K562 (cell line): Measurements from ENCODE around the gene IL6R. TPM values are rescaled to one million over a fixed set of nuclear protein-coding genes. Genes with fewer than 3 reads are reported as not detected.

ENCODE experiments used
- ADNP ChIP-seq: fragments of 200-800 bp; sonication (Bioruptor generic); IDR thresholded peaks from 2 replicates; pipeline ENCODE4 v1.6.1; 2016; ENCODE audit warnings: missing genetic modification characterization, missing compliant biosample characterization
- ELF2 ChIP-seq: fragments of 250-450 bp; sonication (Bioruptor Pico); IDR thresholded peaks from 2 replicates; pipeline ENCODE4 v1.5.0; 2021; ENCODE audit warnings: mild to moderate bottlenecking
- ELF4 ChIP-seq: fragments of 450-650 bp; formaldehyde crosslinking; IDR thresholded peaks from 2 replicates; pipeline ENCODE4 v1.4.0; 2022; ENCODE audit warnings: missing genetic modification characterization
- EP400 ChIP-seq: fragments of 450-650 bp; IDR thresholded peaks from 2 replicates; pipeline ENCODE4 v1.6.1; 2017; ENCODE audit warnings: antibody characterized with exemption, mild to moderate bottlenecking, moderate library complexity
- ETV5 ChIP-seq: sonication (generic); formaldehyde crosslinking; IDR thresholded peaks from 2 replicates; pipeline ENCODE4 v1.4.0; 2020; ENCODE audit warnings: low read depth, mild to moderate bottlenecking, missing genetic modification reagents
- FOS ChIP-seq: IDR thresholded peaks from 3 replicates; pipeline ENCODE4 v1.6.1; 2011; ENCODE audit not compliant: insufficient read length; ENCODE audit errors: extremely low read depth
- HMGXB4 ChIP-seq: sonication (generic); formaldehyde crosslinking; IDR thresholded peaks from 2 replicates; pipeline ENCODE4 v1.8.1; 2023; ENCODE audit warnings: mild to moderate bottlenecking, missing genetic modification reagents
- HNRNPH1 ChIP-seq: fragments of 200-400 bp; formaldehyde crosslinking; optimal IDR thresholded peaks from 2 replicates; pipeline ENCODE3; 2017; ENCODE audit warnings: low read depth, mild to moderate bottlenecking, low read length, moderate library complexity
- MTA2 ChIP-seq: fragments of 450-650 bp; IDR thresholded peaks from 2 replicates; pipeline ENCODE4 v1.6.1; 2016; ENCODE audit warnings: low read depth
- NR2C1 ChIP-seq, 2 experiments: fragments of 450-650 bp; IDR thresholded peaks; 2 replicates each; pipeline ENCODE4 v1.6.1; 2017; ENCODE audit warnings: mild to moderate bottlenecking in 2 of 2, antibody characterized with exemption in 1 of 2, inconsistent platforms in 1 of 2, missing compliant biosample characterization in 1 of 2, missing genetic modification characterization in 1 of 2
- PCBP1 ChIP-seq: fragments of 200-400 bp; formaldehyde crosslinking; IDR thresholded peaks from 2 replicates; pipeline ENCODE4 v1.6.1; 2018; ENCODE audit warnings: mild to moderate bottlenecking, low read depth, low read length; ENCODE audit not compliant: poor library complexity, severe bottlenecking
- POLR2A ChIP-seq: fragments of 450-650 bp; conservative IDR thresholded peaks from 2 replicates; pipeline ENCODE4 v1.6.1; 2016
- RCOR1 ChIP-seq, 2 experiments: IDR thresholded peaks; 2 replicates each; pipeline ENCODE4 v1.6.1; 2012; ENCODE audit warnings: low read depth in 2 of 2, low read length in 2 of 2, borderline replicate concordance in 1 of 2, improper control_type of control experiment in 1 of 2
- SIRT6 ChIP-seq: IDR thresholded peaks from one replicate; pipeline ENCODE4 v1.6.1; 2012; ENCODE audit warnings: low read depth, mild to moderate bottlenecking, control low read depth, inconsistent platforms, low read length, moderate library complexity
- THRAP3 ChIP-seq: fragments of 450-650 bp; IDR thresholded peaks from 2 replicates; pipeline ENCODE4 v1.6.1; 2016; ENCODE audit warnings: mild to moderate bottlenecking, inconsistent platforms, borderline replicate concordance
- TOE1 ChIP-seq, 2 experiments: fragments of 450-650 bp in 1 of 2; sonication (generic) in 1 of 2; formaldehyde crosslinking in 1 of 2; IDR thresholded peaks; 2 replicates each; pipeline versions ENCODE4 v1.7.1 to v1.8.0; 2016 to 2022; ENCODE audit warnings: borderline replicate concordance in 2 of 2, mild to moderate bottlenecking in 2 of 2, antibody characterized with exemption in 1 of 2, inconsistent platforms in 1 of 2, low read depth in 1 of 2, missing genetic modification reagents in 1 of 2, moderate library complexity in 1 of 2
- XRCC5 ChIP-seq: fragments of 200-400 bp; formaldehyde crosslinking; IDR thresholded peaks from 2 replicates; pipeline ENCODE4 v1.6.1; 2017; ENCODE audit warnings: low read depth, mild to moderate bottlenecking, low read length
- ZBTB1 ChIP-seq: sonication (generic); formaldehyde crosslinking; IDR thresholded peaks from 2 replicates; pipeline ENCODE4 v1.8.1; 2023; ENCODE audit warnings: missing genetic modification reagents, low read depth, mild to moderate bottlenecking, borderline replicate concordance
- ZBTB9 ChIP-seq: fragments of 450-650 bp; formaldehyde crosslinking; IDR thresholded peaks from 2 replicates; pipeline ENCODE4 v1.4.0; 2020; ENCODE audit warnings: mild to moderate bottlenecking, moderate library complexity
- ZFP1 ChIP-seq: fragments of 450-650 bp; formaldehyde crosslinking; IDR thresholded peaks from 2 replicates; pipeline ENCODE4 v1.4.0; 2020; ENCODE audit warnings: mild to moderate bottlenecking, mixed read lengths
- ZNF316 ChIP-seq: fragments of 450-650 bp; IDR thresholded peaks from 2 replicates; pipeline ENCODE4 v1.6.1; 2016
- ZNF75A ChIP-seq: fragments of 450-650 bp; formaldehyde crosslinking; IDR thresholded peaks from 2 replicates; pipeline ENCODE4 v1.4.0; 2020; ENCODE audit warnings: mild to moderate bottlenecking
- polyA plus RNA-seq, 8 experiments: library from polyadenylated mRNA; depleted of rRNA in 4 of 8; stranded (reverse) in 5 of 8; unstranded in 3 of 8; fragments of >200 nt; fragmentation: Nextera tagmentation in 2 of 8; fragmentation: Illumina TruSeq in 1 of 8; extraction: Ambion mirVana in 2 of 8; extraction: Trizol in 1 of 8; gene quantifications; 2 replicates each; pipeline versions ENCODE4 v1.2.1 to v1.2.3, GENCODE V29; 2011 to 2014; ENCODE audit warnings: inconsistent platforms in 1 of 8, missing spikeins in 1 of 8
- total RNA-seq, 7 experiments: library from RNA; depleted of rRNA in 6 of 7; stranded (reverse); fragments of >200 nt in 6 of 7; fragmentation: Illumina TruSeq in 2 of 7; extraction: Trizol in 2 of 7; gene quantifications; 2 replicates each; pipeline versions ENCODE4 v1.2.1 to v1.2.3, GENCODE V29; 2011 to 2021; ENCODE audit warnings: low replicate concordance in 1 of 7
- TF ChIP-seq, protein P1 (sequence below): sonication (generic); formaldehyde crosslinking; IDR thresholded peaks from 2 replicates; pipeline ENCODE4 v1.8.0; 2022; ENCODE audit warnings: mild to moderate bottlenecking, missing genetic modification reagents
- TF ChIP-seq, protein P2 (sequence below): fragments of 250-450 bp; sonication (Bioruptor Pico); IDR thresholded peaks from 2 replicates; pipeline ENCODE4 v1.8.0; 2022; ENCODE audit warnings: moderate library complexity, mild to moderate bottlenecking, inconsistent platforms

The IL6R gene
- total and polyA plus RNA-seq, 9 of the 15 experiments (the other 6 are each of a cell fraction or from before 2014, with no cell fraction given), result 0.05 to 1.1 (median 0.11) TPM; not detected in 2

- no peak for TF ChIP-seq ZBTB9 (CRISPR knock-in tag)
- TF ChIP-seq, protein P1, sequence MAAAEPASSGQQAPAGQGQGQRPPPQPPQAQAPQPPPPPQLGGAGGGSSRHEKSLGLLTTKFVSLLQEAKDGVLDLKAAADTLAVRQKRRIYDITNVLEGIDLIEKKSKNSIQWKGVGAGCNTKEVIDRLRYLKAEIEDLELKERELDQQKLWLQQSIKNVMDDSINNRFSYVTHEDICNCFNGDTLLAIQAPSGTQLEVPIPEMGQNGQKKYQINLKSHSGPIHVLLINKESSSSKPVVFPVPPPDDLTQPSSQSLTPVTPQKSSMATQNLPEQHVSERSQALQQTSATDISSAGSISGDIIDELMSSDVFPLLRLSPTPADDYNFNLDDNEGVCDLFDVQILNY (CRISPR knock-in tag), result no peak
- TF ChIP-seq PCBP1, result no peak
- no peak for TF ChIP-seq ZBTB1 (CRISPR knock-in tag)
- TF ChIP-seq ZNF75A, result no peak
- TF ChIP-seq POLR2A, result peak; percentile 75
- TF ChIP-seq ELF2 (CRISPR knock-in tag), result peak; percentile 78
- no peak for TF ChIP-seq SIRT6
- no peak for TF ChIP-seq HMGXB4 (CRISPR knock-in tag)
- TF ChIP-seq ETV5 (CRISPR knock-in tag), result no peak
- peak in 1 of 2 experiments; percentile 45; a peak in 1 of 4 replicates for TF ChIP-seq RCOR1 (IDR thresholded peaks at IDR 0.05; ENCODE audit: borderline replicate concordance in 1 of 2, low read depth in 2 of 2, low read length in 2 of 2)
- TF ChIP-seq FOS, result no peak
- no peak for TF ChIP-seq THRAP3
- TF ChIP-seq, protein P2, sequence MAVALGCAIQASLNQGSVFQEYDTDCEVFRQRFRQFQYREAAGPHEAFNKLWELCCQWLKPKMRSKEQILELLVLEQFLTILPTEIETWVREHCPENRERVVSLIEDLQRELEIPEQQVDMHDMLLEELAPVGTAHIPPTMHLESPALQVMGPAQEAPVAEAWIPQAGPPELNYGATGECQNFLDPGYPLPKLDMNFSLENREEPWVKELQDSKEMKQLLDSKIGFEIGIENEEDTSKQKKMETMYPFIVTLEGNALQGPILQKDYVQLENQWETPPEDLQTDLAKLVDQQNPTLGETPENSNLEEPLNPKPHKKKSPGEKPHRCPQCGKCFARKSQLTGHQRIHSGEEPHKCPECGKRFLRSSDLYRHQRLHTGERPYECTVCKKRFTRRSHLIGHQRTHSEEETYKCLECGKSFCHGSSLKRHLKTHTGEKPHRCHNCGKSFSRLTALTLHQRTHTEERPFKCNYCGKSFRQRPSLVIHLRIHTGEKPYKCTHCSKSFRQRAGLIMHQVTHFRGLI, result no peak
- peak; percentile 72 for TF ChIP-seq EP400
- peak; percentile 96 for TF ChIP-seq ELF4 (CRISPR knock-in tag)
- TF ChIP-seq NR2C1 (IDR thresholded peaks at IDR 0.05), result 0 out of 2 replicates have a peak, but pooled peaks have one; percentile 9
- 0 out of 2 replicates have a peak, but pooled peaks have one; percentile 21 for TF ChIP-seq NR2C1 (tag; IDR thresholded peaks at IDR 0.05)
- TF ChIP-seq ZFP1 (CRISPR knock-in tag), result no peak
- TF ChIP-seq MTA2, result no peak
- TF ChIP-seq ADNP (tag), result no peak
- no peak for TF ChIP-seq HNRNPH1
- TF ChIP-seq TOE1 (IDR thresholded peaks at IDR 0.05; ENCODE audit: borderline replicate concordance), result peak; percentile 25; the same call in 1 of the 2 replicates
- TF ChIP-seq TOE1 (CRISPR knock-in tag; IDR thresholded peaks at IDR 0.05; ENCODE audit: borderline replicate concordance, low read depth), result no peak
- TF ChIP-seq XRCC5, result no peak
- no peak for TF ChIP-seq ZNF316
These were observed 18.3 kb upstream of the IL6R start (continued) for GRCh38 chr1:154386643-154387352.
